Right renal cortex interstitium (tissue), 3 donors: ENCODE data around the gene GABARAPL2. TPM values are rescaled to one million over a fixed set of nuclear protein-coding genes. Genes with fewer than 3 reads are reported as not detected.
"Not testable (repeated sequence)": the region's sequence is repeated elsewhere in the genome, so short reads cannot be mapped to it uniquely, and the experiment has no call there.

Source experiments
- DNase-seq, 3 donors: peaks; one replicate each; pipeline ENCODE4 v3.0.0-alpha.2; 2013; ENCODE audit warnings: low read depth in 3 of 3, low spot score in 2 of 3
- polyA plus RNA-seq, 3 donors: library from polyadenylated mRNA; unstranded; fragments of 120-200 nt; gene quantifications; one replicate each; pipeline ENCODE4 v1.2.1, GENCODE V29; 2013; ENCODE audit not compliant: insufficient read length in 3 of 3

The GABARAPL2 gene, protein sequence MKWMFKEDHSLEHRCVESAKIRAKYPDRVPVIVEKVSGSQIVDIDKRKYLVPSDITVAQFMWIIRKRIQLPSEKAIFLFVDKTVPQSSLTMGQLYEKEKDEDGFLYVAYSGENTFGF
- polyA plus RNA-seq: 100 to 1,000 TPM; 199 to 200 (median 200) TPM

DNA sequence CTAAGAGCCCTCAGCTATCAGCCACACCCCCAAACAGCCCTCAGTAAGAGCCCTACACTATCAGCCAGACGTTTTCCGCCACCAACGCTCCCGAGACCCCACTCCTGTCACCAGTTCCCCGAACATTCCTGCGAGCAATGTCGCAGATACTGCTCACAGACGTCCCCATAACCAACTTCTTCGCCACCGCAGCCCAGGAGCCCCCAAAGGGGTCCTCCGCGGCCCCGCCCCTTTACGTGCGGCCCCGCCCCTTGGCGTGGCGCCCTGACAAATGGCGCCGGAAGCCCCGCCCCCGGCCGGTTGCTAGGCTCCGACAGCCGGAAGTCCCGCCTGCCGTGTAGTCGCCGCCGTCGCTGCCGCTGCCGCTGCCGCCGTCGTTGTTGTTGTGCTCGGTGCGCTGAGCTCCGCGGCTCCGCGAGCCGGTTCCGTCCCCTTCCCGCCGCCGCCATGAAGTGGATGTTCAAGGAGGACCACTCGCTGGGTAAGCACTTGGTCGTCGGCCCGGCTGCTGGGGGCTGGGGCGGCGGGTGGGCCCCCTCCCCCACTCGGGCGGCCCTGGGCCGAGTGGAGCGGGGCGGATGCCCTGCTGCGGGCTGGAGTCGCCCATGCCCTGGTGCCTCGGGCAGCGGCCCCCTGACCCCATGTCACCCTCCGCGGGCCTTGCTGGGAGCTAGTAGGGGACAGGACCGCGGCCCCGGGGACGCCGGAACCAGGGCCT lies at the start of gene GABARAPL2:
Gene GABARAPL2 (plus strand): TSS at position 340 of the 718 bp plus-strand sequence. CDS start 108 bp downstream, at position 448.
- peak in 2 of 3 donors; percentile 75 to 81 for DNase-seq

DNA sequence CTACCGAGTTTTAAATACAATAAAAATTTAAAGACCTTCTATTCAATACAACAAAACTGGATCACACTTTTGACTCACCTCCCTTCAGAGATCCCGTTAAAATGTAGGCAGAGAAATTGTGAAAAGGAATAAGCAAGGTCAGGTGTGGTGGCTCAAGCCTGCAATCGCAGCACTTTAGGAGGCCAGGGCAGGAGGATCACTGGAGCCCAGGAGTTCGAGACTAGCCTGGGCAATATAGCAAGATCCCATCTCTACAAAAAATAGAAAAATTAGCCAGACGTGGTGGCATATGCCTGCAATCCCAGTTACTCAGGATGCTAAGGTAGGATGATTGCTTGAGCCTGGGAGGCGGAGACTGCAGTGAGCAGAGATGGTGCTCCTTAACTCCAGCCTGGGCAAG lies 47.0 kb upstream of the GABARAPL2 start:
- no peak for DNase-seq

DNA sequence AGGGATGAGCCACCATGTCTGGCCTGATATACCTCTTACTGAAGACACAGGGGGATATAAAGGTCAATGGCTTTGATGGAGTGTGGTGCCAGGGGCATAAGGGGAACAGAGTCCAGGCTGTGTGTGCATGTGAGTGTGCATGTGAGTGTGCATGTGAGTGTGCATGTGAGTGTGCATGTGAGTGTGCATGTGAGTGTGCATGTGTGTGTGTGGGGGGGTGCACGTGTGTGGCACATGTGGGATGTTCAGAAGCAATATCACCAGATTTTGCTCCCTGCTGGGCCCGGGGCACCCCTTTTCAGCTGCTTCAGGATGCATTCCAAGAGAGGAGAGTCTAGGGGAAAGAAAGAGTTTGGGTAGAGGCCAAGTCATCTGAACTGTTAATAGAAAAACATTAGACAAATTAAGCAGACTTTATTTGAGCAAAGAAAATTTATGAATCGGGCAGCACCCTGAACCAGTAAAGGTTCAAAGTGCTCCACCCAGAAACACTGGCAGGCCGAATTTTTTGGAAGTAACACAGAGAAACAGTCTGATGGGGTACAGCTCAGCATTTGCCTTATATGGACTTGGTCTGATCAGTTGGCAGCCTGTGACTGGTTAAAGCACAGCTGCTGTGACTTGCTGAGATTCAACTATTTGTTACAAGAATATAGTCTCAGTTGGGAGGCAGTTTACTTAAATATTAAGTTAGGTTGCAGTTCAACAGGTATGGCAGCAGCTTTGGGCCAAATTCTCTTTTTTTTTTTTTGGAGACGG lies 40.0 kb upstream of the GABARAPL2 start:
- no peak for DNase-seq

DNA sequence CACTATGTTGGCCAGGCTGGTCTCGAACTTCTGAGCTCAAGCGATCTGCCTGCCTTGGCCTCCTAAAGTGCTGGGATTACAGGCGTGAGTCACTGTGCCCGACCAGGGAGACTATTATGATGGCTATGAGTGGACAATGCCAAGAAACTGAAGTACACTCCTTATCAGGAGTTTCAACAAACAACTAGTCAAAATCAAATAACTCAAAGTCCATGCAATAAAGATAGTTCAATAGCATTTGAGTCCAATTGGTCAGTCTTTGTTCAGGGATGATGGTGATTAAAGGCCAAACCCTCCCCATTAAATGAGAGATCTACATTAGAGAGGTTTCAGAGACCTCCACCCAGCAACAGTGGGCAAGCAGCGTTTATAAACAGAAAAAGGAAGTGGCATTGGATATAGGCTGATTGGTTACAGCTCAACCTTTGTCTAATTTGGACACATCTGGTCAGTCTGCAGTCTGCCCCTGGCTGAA lies 38.3 kb upstream of the GABARAPL2 start:
- no peak for DNase-seq

DNA sequence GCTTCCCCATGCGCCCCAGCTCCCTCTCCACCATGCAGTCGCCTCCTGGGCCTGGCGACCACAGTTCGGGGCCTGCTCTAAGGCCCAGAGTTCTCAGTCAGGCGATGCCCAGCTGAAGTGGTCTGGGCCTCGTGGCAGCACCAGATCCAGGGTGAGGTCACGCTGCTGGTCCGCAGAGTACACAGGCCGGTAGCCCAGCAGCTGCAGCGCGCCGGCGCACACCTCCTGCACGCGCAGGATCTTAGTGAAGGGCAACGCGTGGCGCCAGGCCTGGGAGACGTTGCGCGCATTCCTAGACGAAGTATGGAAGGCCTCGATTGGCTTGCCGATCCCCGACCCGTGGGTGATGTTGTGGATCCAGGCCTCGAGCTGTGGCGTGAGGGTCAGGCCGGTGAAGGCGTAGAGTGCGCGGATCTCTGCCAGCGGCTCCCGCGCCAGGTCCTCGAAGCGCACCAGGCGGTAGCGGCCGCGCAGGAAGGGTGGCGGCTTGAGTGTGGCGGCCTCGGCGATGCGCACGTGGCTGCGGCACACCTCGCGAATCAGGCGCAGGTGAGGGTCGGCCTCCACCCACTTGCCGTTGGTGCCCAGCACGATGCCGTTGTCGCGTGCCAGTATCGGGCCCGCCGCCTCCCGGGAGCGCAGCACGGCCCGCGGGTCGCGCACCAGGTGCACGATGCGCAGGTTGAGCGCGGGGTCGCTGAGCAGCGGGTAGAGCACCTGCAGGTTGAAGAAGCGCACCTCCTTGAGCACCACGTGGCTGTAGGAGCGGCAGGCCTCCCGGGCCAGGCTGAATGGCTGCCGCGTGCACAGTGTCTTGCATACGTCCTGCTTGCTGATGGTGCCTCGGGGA lies 36.9 kb upstream of the GABARAPL2 start:
- no peak for DNase-seq

DNA sequence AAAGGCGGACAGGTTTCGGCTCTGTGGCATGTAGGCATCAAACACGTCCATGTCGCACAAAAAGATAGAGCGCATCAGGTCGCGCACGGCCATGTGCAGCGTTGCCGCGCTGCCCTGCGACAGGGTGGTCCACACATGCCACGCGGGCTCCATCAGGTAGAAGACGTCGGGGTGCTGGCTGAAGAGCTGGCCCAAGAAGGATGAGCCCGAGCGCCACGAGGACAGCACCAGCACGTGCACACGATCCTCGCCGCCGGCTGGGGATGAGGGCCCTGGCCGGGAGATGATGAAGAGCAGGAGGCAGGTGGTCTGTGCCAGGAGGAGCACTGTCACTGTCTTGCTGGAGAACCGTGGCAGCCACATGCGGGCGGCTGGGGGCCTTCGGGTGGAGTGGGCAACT lies 36.2 kb upstream of the GABARAPL2 start:
- no peak for DNase-seq

DNA sequence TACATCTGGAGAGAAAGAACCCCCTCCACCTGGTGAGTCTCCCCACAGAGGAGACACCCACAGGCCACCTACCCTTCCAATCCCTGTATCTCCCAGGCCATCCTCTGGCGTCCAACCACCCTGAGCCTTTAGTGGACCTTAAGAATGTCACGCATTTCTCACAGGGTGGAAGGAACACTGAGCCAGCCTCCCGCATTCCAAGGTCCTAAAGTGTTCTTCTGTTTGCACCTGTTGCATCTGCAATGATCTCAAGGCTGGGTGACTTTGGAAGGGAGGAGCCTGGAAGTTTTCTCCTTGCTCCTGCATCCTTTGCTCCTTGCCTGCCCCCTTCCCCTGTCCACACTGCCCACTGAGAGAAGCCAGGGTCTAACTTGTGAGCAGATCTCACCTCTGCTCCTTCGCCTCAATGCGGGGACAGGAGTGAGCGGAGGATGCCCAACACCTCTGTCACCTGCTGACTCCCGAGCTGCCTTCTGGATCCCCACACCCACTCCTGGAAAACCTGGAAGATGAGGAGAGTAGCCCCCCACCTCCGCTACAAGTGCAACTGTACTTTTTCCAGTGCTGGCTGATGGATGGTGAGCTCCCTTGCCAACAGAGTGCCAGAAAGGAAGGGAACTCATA lies 33.9 kb upstream of the GABARAPL2 start:
- DNase-seq: no peak

DNA sequence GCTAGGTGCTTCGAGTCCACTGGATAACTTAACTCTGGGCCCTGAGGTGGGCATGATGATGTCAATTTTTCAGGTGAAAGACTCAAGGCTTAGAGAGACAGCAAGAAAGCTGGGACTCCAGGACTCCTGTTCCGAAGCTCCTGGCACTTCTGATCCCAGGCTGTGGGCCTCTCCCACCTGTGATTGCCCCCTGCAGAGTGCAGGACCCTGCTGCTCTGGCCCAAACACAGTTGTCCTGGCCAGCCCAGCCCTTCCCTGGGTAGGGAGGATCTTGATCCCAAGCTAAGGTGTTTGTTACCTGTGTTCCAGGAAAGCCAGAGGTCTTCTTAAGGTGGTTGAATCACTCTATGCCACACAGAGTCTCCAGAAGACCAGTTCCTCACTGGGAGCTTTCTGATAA lies 33.4 kb upstream of the GABARAPL2 start:
- DNase-seq: no peak

DNA sequence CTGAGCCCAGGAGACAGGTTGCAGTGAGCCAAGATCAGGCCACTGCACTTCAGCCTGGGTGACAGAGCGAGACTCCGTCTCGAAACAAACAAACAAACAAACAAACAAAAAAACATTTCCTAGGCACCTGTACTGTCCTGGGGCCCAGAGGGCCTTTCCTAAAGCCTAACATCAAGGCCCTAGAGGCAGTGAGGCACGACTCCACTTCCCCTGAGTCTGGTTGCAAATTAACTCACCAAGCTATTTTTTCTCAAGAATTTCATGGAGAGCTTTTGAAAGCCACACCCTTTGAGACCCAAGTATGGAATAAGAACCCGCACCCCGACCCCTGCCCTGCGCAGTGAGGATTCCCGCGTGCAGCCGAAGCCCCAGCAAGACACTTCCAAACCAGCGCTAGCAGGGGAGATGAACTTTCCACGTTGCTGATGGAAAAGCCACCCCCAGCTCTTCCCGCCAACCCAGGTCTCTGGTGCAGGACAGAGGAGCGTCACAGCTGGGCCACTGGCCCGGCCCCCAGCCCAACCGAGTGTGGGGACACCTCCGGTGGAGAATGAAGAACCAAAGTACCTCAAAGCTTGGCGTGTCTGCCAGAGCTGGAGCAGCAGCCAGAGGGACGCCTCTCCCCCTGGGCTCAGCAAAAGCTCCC lies 31.5 kb upstream of the GABARAPL2 start:
- no peak for DNase-seq

DNA sequence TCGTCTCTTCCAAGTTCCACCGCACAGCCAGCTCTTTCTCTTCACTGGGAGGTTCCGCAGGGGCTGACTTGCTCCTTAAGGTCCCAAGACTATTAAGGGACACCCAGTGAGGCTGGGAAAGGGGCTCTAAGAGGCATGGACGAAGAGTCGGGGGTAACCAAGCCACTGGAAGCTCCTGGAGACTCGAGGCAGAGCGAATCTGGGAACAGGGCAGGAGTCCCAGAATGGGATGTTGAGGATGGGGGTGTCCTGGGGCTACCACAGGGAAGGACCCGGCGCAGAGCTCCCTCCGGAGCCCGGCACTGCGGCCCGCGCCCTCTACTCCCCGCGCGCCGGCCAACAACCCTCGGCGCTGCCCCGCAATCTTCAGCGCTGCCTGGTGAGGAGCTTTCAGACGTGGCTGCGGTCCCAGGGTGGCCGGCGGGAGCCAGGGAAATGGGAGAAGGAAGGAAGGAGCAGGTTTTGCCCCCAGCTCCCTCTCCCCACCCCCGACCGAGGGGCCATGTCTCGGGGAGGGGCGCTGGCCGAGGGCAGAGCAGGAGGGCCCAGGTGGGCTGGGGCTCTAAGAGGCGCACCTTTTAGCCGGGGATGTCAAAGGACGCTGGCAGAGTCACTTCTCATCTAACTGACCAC lies 30.9 kb upstream of the GABARAPL2 start:
- no peak for DNase-seq

DNA sequence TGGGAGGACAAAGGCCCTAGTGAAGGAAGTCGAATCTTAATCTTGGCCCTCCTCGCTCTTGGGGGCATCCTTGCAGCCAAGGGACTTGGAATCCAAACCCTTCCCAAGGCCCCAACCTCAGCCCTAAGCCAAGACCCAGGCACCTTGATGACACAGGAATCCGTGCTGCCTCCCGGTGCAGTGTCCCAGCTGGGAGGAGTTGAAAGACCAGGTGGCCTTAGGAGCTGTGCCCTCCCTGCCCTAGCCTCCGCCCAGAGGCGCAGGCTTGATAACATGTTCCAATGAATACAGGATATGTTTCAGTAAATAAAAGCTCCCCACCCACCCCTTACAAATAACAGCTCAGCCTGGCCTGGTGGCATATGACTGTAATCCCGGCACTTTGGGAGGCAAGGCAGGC lies 30.3 kb upstream of the GABARAPL2 start, which contains the start of gene CHST5:
Gene CHST5 (minus strand): TSS at position 208 of the 400 bp plus-strand sequence. CDS start 5,724 bp downstream, outside the sequence.
- DNase-seq: no peak

DNA sequence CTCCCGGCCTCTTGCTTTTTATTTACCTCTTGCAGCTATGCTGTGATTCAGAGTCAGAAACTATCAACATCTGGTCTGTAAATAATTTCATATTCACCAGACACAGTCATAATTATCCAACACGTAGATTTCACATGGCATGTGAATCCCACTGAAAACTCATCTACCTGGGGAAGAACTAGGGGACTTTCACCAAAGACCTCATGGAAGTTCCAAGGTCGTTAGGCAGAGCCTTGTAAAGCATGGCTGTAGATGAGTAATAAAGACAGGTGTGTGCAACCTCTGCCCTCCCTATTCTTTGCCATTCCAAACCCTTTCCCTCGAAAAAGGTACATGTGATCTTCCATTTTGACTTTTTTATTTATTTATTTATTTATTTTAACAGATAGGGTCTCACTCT lies 28.4 kb upstream of the GABARAPL2 start:
- no peak for DNase-seq

DNA sequence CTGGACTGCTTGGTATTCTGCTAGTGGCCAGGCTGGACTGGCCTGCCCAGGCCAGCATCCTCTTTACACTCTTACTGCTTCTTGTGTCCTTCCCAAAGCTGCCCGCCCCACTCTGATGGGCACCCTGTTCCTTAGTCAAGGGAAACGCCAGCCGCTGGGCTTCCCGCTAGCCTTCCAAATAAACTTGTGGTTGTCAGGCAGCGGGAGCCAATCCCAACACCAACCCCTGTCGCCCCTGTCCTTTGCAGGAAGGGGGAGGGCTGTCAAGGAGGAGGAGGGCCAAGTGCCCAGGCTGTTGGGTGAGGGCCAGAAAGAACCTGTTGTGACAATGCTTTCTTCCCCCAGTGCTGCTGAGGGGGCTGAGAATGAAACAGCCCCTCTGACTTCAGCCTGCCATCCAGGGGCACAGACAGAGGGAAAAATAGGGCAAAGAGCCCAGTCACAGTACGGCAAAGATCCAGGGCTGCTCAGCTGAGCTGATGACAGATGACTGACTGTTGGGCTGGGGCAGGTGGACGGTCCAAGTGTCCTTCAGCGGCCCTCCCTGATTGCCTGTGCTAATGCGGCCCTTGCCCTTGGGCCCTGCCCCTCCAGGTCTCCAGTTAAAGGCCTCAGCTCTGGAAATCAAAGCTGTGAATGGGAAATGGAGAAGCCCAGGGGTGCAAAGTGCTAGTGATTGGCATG lies 27.2 kb upstream of the GABARAPL2 start:
- DNase-seq: not testable (repeated sequence)

DNA sequence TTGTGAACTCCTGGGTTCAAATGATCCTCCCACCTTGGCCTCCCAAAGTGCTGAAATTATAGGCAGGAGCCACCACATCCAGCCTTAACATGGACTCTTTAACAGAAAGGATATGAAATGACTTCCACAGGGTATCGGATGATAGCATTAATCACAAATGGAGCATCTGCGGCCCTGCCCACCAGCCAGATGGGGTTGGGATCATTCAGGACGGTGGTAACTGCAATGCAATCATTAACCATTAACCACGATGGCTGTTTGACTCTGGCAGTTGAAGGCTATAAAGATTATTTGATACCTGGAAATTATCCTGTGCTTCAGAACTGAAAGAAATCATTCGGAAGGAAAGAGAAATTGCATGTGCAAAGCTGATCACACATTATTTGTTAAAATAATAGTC lies 24.9 kb upstream of the GABARAPL2 start:
- DNase-seq: no peak

DNA sequence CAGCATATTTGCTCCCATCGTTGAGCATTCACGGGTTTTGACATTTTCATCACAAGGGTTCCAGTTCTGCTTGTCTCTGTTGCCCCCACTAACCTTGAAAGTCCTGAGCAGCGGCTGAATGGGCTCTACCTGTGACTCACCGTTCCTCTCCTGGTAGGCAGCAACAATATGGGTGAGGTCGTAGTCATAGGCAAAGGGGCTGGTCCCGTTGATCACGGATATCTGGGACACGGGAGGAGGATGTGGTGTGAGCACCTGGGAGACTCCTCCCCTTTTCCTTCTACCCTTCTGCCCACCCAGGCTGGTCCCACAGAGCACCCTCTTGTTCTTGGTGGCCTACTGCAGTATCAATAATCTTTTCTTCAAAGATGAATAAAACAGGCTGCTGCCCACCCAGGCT lies 23.7 kb upstream of the GABARAPL2 start:
- DNase-seq: not testable (repeated sequence)

DNA sequence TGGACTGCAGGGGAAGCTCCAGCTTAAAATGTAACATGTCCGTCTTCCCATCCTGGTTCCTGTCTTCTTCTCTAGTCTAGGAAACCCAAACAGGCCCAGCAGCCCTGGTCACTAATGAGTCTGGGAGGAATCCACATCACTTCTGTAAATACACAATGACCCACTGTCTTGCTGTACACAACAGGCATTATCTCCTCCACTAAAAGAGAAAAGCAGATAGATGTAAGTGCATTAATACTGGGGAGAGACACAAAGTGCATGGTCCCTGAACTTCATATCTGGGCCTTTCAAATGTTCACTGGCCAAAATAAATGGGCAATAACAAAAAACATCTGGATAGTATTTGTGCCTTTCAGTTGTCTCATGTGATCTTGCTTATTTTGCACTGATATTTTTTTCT lies 20.3 kb upstream of the GABARAPL2 start:
- not testable (repeated sequence) for DNase-seq

DNA sequence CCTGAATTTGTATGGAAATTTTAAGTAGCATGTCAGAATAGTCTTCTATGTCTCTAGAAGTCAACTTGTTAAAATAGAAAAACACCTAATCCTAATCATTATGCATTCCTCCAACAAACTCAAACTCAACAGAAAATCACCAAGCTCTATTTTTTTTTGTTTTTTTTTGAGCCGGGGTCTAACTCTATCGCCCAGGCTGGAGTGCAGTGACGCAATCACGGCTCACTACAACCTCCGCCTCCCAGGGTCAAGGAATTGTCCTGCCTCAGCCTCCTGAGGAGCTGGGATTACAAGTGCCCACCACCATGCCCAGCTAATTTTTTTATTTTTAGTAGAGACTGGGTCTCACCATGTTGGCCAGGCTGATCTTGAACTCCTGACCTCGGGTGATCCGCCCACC lies 19.9 kb upstream of the GABARAPL2 start:
- no peak for DNase-seq

DNA sequence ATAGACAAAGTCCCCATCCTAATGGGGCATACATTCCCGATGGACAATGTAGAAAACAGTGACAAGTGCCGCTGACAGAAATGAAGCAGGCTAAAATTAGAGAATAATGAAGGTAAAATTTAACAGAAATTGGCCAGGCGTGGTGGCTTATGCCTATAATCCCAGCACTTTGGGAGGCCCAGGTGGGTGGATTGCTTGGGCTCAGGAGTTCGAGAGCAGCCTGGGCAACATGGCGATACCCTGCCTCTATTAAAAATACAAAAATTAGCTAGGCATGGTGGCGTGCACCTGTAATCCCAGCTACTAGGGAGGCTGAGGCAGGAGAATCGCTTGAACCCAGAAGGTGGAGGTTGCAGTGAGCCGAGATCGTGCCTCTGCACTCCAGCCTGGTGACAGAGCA lies 17.7 kb upstream of the GABARAPL2 start:
- DNase-seq: not testable (repeated sequence)
